NCI-H2081 (cell line): ENCODE measurements around the gene FOXP1.

ENCODE experiments used
- DNase-seq, 2 experiments: peaks; one replicate each; lab custom pipeline; 2025; lab: John Stamatoyannopoulos, UW

FOXP1 gene

GRCh38 chr3:71176366-71176765 is 407.2 kb downstream of the FOXP1 start:
- no peak for DNase-seq

- DNase-seq, result no peak
These were observed 407.7 kb downstream of the FOXP1 start for GRCh38 chr3:71175691-71176365.

GRCh38 chr3:71172951-71173350 is 410.6 kb downstream of the FOXP1 start:
- DNase-seq, result no peak

- no peak for DNase-seq
These were observed 411.3 kb downstream of the FOXP1 start for GRCh38 chr3:71172189-71172588.

GRCh38 chr3:71171247-71171646 is 412.3 kb downstream of the FOXP1 start:
- DNase-seq, result no peak

- DNase-seq, result peak in 1 of 2 experiments; percentile 52
These were observed 414.6 kb downstream of the FOXP1 start for GRCh38 chr3:71168880-71169411.

- DNase-seq, result no peak
These were observed 415.3 kb downstream of the FOXP1 start for GRCh38 chr3:71168121-71168721.

- DNase-seq, result no peak
These were observed 416.9 kb downstream of the FOXP1 start for GRCh38 chr3:71166339-71167240.

- DNase-seq, result no peak
These were observed 418.6 kb downstream of the FOXP1 start for GRCh38 chr3:71164881-71165280.

- DNase-seq, result no peak
These were observed 420.2 kb downstream of the FOXP1 start for GRCh38 chr3:71163198-71163918.

- DNase-seq, result peak in 1 of 2 experiments; percentile 82
These were observed 421.3 kb downstream of the FOXP1 start for GRCh38 chr3:71162221-71162620.

- DNase-seq, result peak in 1 of 2 experiments; percentile 63
These were observed 422.6 kb downstream of the FOXP1 start for GRCh38 chr3:71160785-71161546.

GRCh38 chr3:71156062-71156665 is 427.4 kb downstream of the FOXP1 start:
- DNase-seq, result no peak

- no peak for DNase-seq
These were observed 428.7 kb downstream of the FOXP1 start for GRCh38 chr3:71154846-71155245.

- DNase-seq, result peak in 1 of 2 experiments; percentile 22
These were observed 429.8 kb downstream of the FOXP1 start for GRCh38 chr3:71153713-71154112.

GRCh38 chr3:71152892-71153265 is 430.6 kb downstream of the FOXP1 start:
- DNase-seq, result peak; percentile 52 to 80

GRCh38 chr3:71152039-71152891 is 431.3 kb downstream of the FOXP1 start:
- DNase-seq, result no peak

- no peak for DNase-seq
These were observed 433.3 kb downstream of the FOXP1 start for GRCh38 chr3:71149959-71150954.
